Activated CD4-positive, alpha-beta T cell treated with anti-CD3 and anti-CD28 coated beads, Interleukin-2, amount 50 U/mL, for 48 hours (primary cell): ENCODE measurements around the gene UPF1.

Experiments
- DNase-seq, 2 experiments: peaks; one replicate each; pipeline ENCODE4 v3.0.0-alpha.2; 2020

Gene UPF1

DNA sequence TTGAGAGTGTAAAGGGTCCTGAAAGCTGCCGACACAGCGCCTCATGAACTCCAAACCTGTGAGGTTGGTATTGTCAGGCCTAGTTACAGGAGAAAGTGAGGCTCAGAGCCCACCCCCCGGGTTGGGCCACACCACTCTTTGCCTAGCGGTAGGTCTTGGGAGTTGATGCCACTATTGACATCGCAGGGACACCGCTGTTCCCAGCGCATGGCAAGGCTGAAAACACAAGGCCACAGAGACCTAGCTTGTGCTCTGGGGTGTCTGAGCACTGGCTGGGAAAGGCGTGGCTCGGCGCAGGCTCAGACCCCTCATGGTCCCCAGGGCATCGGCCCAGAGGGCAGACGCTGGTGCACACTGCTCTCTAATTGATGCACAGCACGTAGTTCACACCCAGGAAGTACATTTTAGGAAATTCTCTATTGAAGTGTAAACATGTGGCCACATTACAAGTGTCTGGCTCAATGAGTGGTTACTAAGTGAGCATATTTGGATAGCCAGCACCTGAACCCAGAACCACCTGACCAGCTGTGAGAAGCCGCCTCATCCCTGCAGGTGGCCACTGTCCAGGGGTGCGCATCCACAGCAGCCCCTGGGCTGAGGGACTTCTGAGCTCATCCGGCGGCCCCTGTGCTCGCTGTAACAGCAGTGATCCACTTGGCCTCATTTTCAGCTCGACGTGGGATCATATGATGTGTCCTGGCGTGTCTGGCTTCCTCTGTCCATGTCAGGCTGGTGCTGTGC, 27.3 kb downstream of the UPF1 start:
- no peak for DNase-seq

DNA sequence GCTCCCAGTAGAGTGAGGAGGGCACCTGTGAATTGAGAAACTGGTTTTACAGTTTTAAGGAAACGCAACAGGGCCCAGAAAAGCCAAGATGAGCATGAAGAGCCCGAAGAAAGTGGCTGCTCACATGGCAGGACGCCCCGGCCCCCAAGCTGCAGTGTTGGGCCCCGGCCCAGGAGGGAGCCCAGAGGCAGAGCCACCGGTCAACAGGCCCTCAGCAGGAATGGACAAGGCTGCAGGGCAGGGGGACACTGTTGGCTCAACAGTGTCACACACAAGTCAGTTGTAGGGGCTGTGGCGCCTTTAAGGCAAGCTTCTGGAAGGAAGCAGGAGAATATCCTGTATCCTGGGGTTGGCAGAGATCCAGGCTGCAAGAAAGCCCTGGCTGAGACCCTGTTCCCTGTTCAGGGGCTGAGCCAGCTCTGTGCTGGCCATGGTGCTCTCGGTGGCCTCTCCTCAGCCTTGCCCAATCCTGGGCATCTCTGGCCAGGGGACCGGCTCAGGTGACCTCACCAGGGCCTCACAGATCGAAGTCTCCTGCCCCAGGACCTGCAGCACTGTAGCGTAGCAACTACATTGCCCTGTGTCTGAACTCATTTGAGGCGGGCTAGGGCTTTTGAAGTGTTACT, 28.0 kb downstream of the UPF1 start:
- DNase-seq, result no peak

DNA sequence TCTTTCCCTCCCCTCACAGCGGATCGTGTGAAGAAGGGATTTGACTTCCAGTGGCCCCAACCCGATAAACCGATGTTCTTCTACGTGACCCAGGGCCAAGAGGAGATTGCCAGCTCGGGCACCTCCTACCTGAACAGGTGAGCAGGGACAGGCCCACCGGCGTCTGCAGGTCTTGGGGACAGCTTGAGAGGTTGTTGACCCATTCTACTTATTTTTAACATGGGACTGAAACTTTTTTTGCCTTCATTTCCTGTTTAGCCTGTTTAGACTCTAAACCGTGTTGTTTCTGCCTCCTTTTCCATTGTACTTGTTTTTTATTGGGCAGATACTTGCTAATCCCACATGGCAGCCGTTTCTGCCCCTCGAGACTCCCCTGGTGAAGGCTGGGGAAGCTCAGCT, 28.5 kb downstream of the UPF1 start:
- DNase-seq, result no peak

DNA sequence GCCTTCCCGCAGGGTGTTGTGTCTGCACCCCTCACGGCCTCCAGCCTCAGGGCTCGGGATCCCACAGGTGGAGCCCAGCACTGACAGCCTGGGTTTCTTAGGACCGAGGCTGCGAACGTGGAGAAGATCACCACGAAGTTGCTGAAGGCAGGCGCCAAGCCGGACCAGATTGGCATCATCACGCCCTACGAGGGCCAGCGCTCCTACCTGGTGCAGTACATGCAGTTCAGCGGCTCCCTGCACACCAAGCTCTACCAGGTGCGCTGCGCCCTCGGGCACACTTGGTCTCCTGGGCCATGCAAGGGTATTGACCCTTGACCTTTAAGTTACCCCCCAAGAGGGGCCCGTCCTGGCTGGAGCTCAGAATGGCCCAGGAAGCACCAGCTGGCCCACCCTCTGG, 29.0 kb downstream of the UPF1 start:
- DNase-seq, result no peak

DNA sequence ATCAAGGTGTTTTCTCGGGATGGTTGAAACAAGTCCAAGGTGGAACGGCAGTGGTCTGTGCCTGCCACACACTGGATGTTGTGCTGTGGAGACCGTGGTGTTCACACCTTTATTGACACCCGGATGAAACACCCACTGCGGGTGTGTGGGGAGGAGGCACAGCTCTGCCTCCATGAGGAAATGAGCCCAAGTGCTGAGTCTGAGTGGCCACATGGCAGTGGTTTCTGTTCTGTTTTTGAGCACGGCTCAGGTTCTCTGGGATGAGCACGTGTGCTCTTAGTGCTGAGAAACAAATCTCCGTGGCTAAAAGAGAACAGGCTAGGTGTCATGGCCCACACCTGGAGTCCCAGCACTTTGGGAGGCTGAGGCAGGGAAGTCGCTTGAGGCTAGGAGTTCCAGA, 29.5 kb downstream of the UPF1 start:
- no peak for DNase-seq

DNA sequence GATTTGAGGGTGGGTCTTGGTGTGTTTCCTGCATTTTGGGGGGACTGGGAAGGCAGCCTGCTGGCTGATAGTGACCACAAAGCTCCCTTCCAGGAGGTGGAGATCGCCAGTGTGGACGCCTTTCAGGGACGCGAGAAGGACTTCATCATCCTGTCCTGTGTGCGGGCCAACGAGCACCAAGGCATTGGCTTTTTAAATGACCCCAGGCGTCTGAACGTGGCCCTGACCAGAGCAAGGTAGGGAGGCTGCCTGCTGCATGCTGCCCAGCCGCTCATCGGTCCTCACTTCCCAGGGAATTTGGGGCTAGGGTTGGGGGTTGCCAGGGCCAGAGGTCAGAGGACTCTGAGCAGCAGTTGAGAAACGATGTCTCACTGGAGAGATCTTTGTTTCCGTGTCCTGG, 30.2 kb downstream of the UPF1 start:
- no peak for DNase-seq

DNA sequence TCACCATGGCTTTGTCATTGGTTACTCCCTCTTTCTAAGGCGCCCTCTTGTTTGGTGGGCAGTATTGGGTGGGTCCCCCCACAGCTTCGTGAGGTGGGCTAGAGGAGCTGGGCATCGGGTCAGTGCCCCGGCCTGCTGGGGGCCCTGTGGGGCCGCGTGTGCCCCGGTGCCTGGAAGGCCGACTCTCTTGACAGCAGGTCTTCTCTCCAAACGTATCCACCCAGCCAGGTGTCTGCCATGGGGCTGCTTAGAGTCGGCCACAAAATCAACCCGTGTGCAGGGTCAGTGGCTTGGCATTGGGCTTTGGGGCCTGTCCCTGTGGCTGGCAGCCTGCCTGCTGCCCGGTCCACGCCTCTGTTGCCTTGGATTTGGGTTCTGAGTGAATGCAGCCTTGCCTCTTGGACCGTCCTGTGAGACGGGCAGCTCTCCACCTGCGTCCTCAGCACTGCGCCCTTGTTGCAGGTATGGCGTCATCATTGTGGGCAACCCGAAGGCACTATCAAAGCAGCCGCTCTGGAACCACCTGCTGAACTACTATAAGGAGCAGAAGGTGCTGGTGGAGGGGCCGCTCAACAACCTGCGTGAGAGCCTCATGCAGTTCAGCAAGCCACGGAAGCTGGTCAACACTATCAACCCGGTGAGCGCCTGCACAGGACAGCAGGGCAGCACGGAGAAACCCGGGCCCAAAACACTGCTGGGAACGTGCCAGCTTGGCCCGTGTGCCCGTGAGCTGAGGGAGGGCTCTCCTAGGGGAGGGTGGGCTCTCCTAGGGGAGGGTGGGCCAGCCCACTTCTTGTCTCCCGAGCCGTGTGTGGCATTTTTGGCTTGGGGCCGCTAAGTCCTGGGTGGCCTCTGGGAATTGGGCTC, 31.4 kb downstream of the UPF1 start:
- no peak for DNase-seq

DNA sequence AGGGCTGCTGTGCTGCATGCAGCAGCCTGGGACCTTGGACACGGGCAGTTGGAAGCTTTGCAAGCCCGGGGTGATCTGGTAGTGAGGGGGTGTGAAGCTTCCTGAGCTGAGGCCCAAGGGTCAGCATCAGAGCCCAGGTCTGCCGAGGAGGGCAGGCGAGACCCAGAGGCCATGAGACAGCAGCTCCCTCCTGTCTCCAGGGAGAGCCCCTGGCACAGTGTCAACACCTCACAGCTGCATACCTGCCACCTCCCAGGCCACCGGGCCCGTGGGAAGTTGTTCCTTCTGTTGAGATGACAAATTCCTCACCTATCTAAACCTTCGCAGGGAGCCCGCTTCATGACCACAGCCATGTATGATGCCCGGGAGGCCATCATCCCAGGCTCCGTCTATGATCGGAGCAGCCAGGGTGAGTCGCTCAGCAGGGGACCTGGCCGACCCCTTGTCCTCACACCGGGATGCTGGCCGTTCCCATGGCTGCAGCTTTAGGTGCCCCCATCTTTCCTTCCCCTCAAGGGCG, 32.1 kb downstream of the UPF1 start:
- DNase-seq, result no peak

DNA sequence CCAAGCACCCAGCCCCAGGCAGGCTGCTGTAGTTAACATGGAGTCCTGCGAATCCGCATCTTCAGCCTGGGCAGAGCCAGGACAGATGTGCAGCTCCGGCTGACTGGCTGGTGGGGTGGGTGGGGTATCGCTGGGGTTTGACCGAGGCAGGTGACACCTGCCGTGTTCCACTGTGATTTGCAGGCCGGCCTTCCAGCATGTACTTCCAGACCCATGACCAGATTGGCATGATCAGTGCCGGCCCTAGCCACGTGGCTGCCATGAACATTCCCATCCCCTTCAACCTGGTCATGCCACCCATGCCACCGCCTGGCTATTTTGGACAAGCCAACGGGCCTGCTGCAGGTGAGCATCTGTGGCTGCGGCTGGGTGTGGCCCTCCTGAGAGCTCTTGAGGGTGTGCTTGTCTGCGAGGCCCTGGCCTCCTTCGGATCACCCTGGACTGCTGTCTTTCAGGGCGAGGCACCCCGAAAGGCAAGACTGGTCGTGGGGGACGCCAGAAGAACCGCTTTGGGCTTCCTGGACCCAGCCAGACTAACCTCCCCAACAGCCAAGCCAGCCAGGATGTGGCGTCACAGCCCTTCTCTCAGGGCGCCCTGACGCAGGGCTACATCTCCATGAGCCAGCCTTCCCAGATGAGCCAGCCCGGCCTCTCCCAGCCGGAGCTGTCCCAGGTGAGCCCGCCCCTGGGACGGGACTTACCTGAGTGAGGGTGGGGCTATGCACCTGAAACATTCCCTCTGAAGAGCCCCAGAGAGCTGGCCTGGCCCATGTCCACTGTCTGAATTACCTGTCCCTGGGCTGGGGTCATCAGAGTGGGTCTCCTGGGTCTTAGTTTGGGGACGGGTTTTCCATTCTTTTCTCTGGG, 33.6 kb downstream of the UPF1 start:
- no peak for DNase-seq

DNA sequence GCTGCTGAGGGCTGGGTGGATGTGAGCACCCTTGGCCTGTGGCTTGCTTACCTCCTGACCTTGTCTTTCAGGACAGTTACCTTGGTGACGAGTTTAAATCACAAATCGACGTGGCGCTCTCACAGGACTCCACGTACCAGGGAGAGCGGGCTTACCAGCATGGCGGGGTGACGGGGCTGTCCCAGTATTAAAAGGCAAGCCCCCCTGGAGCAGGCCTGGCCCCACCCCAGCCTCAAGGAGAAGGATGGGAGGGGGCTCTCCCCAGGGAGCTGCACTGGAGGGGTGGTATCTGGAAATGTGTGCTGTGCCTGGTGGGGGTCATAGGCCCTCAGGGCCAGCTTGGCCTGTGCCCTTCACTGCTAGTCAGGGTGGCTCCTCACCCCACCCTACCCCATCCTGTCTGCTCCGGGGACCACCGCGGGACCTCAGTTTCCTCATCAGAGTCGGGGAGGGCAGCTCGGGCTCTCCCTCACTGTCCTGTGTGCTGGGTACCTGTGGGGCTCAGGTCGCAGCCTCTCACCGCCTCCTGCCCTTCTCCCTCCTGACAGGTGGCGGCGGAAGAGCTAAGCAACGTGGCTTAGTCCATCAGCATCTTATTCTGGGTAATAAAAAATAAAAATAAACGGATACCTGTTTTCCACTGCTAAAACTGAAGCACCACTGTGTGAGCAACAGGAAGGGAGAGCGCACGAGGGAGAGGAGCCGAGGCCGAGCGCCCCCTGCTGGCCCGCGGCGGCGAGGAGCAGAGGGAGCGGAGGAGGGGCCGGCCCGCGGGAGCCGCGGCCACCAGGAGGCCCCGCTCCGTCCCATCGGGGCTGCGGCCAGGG, 34.4 kb downstream of the UPF1 start:
- DNase-seq, result peak; percentile 66 to 71

DNA sequence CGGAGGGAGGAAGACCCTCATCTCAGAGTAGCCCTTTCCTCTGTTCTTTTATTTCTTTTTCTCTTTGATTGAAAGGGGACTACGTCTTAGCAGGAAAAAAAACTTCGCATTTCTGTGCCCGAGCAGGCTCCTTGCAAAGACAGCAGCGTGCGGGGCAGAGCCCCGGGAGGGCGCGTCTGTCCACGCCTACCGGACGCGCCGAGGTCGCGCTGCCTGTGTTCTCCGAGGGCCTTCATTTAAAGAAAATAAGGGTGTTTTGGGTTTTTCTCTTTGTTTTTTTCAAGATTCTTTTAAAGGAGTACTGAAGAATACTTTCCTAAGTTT, 35.0 kb downstream of the UPF1 start:
- DNase-seq, result no peak

DNA sequence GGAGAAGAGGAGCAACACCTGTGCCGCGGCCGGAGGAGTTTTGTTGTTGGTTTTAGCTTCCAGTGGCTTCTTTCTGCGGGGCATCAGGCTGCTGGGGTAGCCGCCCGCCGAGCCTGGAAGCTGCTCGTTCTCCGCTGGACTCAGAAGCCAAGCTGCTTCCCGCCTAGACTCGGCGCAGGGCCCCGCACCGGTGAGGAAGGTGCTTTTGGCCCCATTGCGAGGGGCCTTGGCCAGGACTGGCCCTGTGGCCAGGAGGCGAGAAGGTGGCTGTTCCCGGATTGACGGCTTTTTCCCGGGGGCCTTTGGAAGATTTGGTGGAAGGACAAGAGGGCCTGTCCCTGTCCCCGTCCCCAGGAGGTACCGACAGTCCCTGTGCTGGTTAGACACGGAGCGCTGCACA, 35.4 kb downstream of the UPF1 start:
- DNase-seq, result no peak

DNA sequence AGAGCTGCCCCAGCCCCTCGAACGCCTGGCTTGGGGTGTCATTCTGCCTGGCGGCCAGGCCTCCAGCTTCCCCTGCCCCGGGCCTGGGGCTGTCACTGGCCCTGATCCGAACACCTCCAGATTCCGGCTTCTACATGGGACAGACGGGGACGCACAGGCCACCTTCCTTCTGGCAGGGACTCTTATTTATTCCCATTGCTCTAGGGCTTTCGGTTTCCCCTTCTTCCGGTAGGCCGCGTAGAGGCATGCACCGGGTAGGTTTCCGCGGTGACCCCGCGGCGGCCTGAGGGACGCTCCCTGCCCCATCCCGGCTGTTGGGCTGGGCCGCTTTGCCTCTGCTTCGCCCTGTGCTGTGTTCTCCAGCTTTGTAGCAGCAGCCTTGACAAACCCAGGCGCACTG, 36.0 kb downstream of the UPF1 start:
- no peak for DNase-seq

DNA sequence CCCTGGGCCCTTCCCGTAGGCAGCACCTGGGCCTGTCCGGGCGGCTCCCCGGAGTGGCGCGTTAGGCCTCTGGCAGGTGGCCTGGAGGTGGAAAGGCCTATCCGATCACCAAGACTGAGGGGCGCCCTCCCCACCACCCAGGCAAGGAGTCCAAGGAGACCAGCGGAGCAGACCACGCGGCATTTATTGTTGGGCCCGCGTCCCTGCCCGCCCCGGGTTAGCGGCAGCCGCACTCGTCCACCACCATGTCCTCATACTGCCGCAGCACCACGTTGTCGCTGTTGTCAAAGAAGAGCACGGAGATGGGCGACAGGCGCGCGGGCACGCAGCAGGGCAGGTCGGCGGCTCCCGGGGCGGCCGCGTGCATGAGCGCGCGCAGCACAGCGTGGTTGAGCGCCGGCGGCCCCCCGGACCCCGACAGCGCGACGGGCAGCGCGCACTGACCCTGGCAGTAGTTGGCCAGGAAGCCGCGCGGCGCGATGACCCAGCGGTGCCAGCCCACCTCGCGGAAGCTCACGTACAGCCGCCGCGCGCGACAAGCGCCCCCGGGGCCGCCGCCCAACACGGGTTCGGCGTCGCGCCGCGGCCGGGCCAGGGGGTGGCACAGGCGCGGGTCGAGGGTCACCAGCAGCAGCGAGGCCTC, 36.7 kb downstream of the UPF1 start:
- DNase-seq, result no peak

DNA sequence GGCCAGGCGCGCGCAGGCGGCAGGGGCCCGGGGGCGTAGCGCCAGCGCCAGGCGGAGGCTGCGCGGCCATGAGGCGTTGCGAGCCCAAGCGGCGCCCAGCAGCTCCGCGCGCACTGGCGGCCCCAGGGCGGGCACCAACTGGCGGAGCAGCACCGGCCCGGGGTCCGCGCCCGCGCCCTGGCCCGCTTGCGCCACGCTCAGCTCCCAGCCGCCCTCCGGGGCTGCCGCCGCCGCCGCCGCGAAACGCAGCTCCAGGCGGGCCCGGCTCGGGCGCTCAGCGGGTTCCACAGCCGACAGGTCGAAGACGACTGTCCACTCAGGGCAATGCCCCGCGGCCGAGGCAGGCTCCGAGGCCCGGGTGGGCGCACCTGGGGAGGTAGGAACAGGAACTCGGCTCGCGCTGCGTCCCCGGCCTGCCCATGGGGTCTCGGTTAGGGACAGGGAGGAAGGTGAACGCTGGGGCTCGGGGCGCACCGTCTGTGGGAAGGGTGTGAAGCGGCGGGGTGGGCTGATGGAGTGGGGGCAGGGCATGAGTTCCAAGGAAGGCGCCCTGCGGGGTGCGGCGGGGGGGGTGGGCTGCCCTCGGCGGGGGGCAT, 37.4 kb downstream of the UPF1 start:
- no peak for DNase-seq

DNA sequence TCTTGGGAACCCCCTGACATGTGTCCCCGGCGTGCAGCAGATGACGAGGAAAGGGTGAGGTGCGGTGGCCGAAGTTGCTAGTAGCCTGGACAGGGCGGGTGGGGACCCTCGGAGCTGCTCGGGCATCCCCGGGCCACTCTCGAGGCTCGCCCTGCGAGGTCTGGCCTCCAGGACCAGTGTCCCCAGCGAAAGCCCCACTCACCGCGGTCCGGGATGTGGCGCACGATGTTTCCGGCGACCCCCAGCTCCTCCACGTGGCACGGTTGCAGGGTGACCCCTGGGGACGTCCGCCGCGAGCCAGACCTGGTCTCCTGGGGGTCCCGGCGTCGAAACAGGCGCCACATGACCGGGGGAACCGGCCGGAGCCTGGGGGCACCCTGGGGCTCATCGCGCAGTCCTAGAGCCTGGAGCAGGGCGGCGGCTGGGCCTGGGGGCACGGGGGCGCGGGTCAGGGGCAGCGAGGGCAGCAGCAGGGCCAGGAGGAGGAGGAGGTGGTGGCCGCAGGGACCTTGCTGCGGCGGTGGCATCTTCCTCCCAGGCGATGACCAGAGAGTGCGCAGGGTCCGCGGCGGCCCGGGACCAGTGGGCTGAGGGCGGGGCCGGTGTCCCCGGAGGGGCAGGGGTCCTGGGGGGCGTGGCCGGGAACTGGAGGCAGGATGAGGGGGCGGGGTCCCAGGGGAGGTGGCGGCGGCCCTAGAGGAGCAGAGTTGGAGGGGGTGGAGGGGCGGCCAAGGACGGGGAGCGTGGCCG, 38.2 kb downstream of the UPF1 start:
- no peak for DNase-seq

DNA sequence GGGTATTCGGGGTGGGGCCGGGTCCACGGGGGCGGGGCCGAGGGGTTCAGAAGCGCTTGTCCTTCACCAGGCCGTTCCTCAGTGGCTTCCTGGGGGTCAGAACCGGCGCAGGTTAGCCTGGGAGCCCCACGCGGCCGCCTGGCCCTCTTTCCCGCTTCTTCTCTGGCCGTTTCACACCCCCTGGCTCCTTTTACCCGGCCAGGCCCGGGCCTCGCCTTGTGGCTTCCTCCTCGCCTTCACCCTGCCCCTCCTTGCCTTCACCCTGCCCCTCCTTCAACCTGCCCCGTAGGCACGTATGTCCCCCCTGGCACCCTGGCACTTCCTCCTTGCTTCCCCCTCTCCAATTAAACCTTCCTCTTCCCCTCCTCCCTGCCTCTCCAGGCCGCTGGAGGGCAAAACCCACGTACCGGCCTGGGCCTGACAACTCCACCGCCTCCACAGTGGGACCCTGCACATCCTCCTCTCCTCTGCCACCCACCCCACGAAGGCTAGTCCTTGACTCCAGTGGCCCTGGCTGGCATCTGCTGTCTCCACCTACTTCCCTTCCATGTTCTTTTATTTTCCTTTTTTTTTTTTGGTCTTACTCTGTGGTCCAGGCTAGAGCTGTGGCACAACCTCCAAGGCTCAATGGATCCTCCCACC, 38.9 kb downstream of the UPF1 start:
- no peak for DNase-seq

DNA sequence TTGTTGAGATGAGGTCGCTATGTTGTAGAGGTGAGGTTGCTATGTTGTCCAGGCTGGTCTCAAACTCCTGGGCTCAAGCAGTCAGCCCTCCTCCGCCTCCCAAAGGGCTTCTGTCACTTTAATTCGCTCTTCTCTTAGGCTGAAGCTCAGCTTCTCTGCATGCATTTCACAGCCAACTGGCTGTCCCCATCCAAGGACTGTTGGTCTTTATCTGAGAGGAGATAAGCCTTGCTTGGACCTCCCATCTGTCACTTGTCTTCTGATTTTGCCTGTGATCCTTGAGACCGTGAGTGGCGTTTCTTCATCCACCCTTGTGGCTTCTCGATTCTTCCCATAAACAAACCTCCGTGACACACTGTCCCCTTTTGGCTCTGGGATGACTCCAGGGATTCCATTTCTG, 39.8 kb downstream of the UPF1 start:
- no peak for DNase-seq

DNA sequence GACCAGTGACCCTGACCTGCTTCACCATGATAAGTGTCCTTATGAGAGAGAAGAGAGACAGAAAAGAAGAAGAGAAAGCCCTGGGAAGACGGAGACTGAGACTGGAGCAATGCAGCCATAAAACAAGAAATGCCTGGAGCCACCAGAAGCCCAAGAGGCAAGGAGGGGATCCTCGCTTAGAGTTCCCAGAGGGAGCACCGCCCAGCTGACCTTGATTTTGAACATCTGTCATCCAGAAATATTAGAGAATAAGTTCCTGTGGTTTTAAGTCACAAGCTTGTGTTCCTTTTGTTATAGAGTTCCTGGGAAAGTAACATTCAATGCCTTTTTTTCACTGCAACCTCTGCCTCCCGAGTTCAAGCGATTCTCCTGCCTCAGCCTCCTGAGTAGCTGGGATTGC, 44.0 kb downstream of the UPF1 start:
- no peak for DNase-seq

DNA sequence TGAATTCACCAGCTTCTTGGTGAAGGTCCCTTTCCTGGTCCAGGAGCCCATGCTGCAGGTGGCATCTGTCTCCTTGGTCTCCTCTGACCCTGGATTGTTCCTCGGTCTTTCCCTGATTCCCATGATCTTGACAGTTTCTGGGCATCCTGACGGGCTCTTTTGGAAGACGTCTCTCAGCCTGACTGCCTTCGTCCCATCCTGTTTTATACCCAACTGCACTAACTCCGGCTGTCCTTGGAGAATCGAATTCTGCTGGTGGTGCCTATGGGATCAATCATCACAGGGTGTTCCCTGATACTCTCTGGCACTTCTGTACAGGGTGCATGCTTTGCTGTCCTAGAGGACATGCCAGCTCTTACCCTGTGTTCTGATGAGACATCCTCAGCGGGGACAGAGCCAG, 45.1 kb downstream of the UPF1 start:
- DNase-seq, result no peak
